Umbilical cord (tissue), 2 donors: Measurements from ENCODE around the gene KIF22. TPM values are rescaled to one million over a fixed set of nuclear protein-coding genes. Genes with fewer than 3 reads are reported as not detected.

Experiments
- DNase-seq: peaks from one replicate; pipeline ENCODE4 v3.0.0-alpha.2; 2015; ENCODE audit warnings: low spot score
- total RNA-seq: library from RNA; depleted of rRNA; stranded (reverse); fragments of >200 nt; gene quantifications from one replicate; pipeline ENCODE4 v1.2.3, GENCODE V29; 2014; ENCODE audit warnings: low replicate concordance; ENCODE audit not compliant: insufficient read depth

KIF22 gene
- total RNA-seq, 1 donor from 2014 or later = 25.0 TPM

GRCh38 chr16:29804020-29804419, 13.5 kb downstream of the KIF22 start:
- no peak for DNase-seq

- DNase-seq = peak; percentile 35
Observed at GRCh38 chr16:29804455-29805231, 14.1 kb downstream of the KIF22 start.

GRCh38 chr16:29805232-29806098, 14.9 kb downstream of the KIF22 start:
- peak; percentile 98 for DNase-seq

- DNase-seq = no peak
Observed at GRCh38 chr16:29806099-29806579, 15.6 kb downstream of the KIF22 start, which contains the start of gene MAZ. MAZ (plus strand) TSS chr16:29806529; CDS start chr16:29806702, 173 bp downstream.

DNA sequence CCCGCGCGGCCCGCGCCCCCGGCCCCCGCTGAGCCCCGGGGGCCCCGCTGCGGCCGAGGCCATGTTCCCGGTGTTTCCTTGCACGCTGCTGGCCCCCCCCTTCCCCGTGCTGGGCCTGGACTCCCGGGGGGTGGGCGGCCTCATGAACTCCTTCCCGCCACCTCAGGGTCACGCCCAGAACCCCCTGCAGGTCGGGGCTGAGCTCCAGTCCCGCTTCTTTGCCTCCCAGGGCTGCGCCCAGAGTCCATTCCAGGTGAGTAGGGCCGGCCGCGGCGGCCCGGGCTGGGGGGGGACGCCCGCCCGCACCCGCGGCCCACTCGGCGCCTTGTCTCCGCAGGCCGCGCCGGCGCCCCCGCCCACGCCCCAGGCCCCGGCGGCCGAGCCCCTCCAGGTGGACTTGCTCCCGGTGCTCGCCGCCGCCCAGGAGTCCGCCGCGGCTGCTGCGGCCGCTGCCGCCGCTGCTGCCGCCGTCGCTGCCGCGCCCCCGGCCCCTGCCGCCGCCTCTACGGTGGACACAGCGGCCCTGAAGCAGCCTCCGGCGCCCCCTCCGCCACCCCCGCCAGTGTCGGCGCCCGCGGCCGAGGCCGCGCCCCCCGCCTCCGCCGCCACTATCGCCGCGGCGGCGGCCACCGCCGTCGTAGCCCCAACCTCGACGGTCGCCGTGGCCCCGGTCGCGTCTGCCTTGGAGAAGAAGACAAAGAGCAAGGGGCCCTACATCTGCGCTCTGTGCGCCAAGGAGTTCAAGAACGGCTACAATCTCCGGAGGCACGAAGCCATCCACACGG, 16.3 kb downstream of the KIF22 start:
- peak; percentile 71 for DNase-seq

GRCh38 chr16:29807426-29808218, 17.1 kb downstream of the KIF22 start:
- peak; percentile 96 for DNase-seq

GRCh38 chr16:29808219-29808900, 17.8 kb downstream of the KIF22 start:
- no peak for DNase-seq

DNA sequence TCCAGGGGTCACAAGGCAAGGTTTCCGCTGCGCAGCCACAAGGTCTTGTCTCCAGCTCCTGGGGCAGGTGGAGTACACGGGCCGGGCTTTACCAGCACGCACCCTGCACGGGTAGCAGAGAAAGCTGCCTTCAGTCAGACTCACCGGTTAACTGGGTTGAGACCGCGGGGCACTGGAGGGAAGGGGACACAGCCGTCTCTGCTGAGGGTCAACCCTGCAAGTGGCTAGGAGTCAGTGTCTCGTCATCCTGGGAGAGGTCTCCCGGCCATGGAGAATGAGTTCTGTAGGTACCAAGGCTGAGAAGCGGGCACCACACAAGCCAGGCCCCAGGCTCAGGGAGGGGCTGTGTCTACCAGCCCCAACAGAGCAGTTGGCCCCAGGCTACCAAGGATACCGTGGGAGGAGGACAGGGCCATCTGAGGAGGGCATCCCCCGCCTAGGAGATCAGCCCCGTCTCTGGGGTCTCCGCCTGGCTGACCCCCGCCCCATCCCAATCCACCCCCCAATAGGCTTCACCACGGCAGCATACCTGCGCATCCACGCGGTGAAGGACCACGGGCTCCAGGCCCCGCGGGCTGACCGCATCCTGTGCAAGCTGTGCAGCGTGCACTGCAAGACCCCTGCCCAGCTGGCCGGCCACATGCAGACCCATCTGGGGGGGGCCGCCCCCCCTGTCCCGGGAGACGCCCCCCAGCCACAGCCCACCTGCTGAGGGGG, 18.6 kb downstream of the KIF22 start:
- DNase-seq = no peak

GRCh38 chr16:29809850-29810698, 19.5 kb downstream of the KIF22 start:
- peak; percentile 43 for DNase-seq

DNA sequence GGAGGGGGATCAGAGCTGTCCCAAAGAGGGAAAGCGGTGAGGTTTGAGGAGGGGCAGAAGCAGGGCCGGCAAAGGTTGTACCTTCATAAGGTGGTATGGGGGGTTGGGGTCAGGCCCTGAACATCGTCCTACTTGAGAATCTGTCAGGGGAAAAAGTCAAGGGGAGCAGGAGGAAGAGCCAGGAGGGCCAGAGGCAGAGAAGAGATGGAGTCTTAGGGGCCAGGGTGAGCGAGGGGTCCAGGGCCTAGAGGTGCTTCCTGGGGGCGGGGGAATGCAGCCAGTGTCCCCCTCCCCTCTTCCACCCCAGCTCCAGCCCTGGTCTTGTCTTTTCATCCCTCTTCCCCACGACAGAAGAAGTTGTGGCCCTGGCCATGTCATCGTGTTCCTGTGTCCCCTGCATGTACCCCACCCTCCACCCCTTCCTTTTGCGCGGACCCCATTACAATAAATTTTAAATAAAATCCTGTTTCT, 20.2 kb downstream of the KIF22 start:
- DNase-seq = no peak

DNA sequence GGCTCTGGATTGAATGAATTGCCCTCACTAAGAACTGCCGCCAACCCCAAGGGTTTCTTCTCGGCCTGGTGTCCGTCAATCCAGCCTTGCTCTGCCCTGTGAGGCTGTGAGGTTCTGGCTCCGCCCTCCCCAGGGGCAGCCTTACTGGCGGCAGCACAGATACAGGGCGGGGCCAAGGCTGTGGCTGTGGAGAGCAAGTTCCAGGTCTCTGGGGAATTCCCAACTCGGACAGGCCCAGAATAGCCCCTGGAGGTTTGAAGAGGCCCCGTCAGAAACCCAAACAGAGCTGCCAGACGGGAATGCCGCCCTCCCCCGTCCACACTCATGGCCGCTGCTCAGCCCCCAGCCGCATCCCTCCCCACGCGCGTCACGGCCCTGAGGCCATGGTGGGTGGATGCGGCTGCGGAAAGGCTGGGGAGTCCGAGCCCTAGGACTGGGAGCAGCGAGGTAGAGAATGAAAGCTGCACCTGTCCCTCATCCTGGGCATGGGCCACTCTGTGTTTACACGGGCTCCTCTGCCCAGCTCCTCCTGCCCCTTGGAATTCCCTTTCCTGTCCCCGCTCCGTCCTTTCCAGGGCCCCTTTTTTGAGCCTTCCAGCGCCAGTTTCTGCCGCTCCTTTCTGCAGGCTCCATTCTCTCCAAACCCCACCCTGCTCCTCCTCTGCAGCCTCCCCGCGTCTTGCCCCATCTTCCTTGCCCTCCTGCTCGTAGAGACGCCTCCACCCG, 20.8 kb downstream of the KIF22 start:
- DNase-seq = peak; percentile 99

- peak; percentile 90 for DNase-seq
Observed at GRCh38 chr16:29811896-29812665, 21.5 kb downstream of the KIF22 start, which contains the start of gene PRRT2. PRRT2 (plus strand) TSS chr16:29812193; CDS start chr16:29813055, 862 bp downstream.

GRCh38 chr16:29812754-29813643, 22.4 kb downstream of the KIF22 start:
- DNase-seq = peak; percentile 18

- DNase-seq = no peak
Observed at GRCh38 chr16:29813644-29814562, 23.4 kb downstream of the KIF22 start.

DNA sequence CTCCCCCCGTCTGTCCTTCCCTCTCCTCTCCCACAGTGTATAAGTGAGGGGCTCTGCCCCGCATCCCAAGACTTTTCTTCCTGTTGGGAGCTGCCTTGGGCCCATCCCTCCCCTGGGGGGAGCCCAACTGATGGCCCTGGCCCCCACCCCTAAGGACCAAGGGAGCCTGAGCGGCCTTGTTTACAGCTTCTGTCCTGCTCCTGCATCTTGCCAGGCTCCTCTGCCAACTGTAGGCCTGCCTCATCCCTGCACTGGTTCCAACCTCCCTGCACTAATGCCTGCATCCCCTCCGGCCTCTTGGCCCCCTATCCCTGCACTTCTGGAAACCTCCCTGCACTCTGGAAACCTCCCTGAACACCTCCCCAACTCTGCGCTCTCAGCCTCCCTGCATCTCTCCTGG, 24.0 kb downstream of the KIF22 start:
- no peak for DNase-seq
